ENCODE data around the gene PTPRJ.
"Not testable (repeated sequence)": the region's sequence is repeated elsewhere in the genome, so short reads cannot be mapped to it uniquely, and the experiment has no call there.

Gene PTPRJ

DNA sequence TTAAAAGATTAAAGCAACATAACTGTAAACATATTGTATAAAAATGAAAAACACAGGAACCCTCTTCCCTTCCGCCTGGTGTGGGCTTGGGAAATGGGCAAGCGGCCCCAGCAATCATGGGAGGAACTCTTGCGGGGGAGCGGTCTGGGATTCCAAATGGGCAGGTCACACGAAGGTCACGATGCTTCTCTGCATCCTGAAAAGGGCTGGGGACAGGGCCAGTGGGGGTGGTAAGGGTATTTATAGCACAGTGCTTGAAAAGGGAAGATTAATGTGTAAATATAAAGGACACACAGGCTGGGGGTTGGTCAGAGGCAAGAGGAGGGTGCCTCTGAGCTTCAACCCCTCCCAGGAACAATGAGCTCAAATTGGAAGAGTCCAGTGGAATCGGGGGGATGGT is 189.4 kb downstream of the PTPRJ start:
- DNase-seq: no peak

- no peak for DNase-seq
Measured at GRCh38 chr11:48170241-48171233, 190.2 kb downstream of the PTPRJ start.

DNA sequence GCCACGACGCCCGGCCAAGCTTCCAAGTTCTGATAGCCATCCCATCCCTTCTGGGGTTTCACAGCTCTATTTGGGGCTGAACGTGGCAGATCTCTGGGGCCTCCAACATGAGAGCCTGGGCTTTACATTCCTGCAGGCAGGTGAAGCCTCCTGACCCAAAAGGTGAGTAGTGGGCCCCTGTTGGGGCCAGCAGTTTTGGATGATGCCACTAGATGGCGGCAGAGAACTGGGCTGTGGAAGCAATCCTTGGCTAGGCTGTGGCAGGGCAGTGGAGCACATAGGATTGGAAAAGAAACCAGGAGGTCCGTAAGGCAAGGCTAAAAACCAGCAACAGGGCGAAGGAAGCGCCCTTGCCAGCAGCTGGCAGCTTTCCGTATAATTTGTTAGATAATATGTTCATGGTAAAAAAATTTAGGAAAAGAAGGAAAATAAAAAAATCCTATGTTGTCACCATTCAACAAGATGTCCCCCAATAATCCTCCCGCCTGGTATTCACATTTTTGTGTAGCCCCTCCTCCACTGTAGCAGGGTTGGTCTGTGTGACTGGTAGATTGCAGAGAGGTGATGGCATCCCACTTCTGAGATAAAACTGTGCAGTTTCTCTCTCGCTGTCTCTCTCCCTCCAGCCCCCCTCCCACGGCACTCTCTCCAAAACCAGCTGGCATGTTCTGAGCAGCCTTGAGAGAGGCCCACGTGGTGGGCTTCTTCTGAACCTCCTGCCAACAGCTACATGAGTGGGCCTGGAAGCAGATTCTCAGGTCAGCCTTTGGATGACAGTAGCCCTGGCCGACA is 192.7 kb downstream of the PTPRJ start:
- no peak for DNase-seq

GRCh38 chr11:48177661-48178060 is 197.3 kb downstream of the PTPRJ start:
- DNase-seq: no peak

GRCh38 chr11:48180627-48181026 is 200.3 kb downstream of the PTPRJ start:
- no peak for DNase-seq

DNA sequence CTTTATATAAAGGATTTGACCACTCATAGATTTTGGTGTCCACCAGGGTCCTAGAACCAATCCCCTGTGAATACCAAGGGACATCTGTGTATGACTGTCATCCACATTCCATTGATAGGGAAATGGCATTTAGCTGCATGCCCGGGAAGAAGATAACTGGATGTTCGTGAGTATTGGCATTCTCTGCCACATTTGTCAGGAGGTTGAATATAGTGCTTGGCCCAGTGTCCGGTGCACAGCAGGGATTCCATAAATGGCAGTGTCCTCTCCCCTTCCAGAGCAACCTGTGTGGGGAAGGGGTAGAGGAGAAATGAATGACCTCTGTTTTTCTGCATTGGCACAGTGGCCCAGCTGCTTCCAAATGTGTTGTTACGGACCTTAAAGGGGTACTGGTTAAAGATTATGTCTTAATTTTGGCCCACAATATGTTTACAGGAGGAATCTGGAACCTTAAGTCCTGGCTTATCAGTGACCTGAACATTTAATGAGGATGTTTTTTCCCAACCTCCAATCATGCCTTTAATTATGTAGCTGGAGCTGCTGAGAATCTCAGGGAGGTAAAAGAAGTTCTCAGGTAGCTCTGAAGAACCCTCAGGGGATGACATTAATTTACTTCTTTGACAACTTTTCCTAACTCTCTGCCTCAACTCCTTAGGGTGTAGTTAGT is 202.6 kb downstream of the PTPRJ start:
- DNase-seq: no peak

- no peak for DNase-seq
Measured at GRCh38 chr11:48184452-48184851, 204.1 kb downstream of the PTPRJ start.

DNA sequence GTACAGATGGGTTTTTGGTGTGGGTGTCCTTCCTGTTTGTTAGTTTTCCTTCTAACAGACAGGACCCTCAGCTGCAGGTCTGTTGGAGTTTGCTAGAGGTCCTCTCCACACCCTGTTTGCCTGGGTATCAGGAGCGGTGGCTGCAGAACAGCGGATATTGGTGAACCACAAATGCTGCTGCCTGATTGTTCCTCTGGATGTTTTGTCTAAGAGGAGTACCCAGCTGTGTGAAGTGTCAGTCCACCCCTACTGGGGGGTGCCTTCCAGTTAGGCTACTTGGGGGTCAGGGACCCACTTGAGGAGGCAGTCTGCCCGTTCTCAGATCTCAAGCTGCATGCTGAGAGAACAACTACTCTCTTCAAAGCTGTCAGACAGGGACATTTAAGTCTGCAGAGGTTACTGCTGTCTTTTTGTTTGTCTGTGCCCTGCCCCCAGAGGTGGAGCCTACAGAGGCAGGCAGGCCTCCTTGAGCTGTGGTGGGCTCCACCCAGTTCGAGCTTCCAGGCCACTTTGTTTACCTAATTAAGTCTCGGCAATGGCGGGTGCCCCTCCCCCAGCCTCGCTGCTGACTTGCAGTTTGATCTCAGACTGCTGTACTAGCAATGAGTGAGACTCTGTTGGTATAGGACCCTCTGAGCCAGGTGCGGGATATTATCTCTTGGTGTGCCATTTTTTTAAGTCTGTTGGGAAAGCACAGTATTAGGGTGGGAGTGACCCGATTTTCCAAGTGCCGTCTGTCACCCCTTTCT is 210.7 kb downstream of the PTPRJ start:
- not testable (repeated sequence) for DNase-seq

DNA sequence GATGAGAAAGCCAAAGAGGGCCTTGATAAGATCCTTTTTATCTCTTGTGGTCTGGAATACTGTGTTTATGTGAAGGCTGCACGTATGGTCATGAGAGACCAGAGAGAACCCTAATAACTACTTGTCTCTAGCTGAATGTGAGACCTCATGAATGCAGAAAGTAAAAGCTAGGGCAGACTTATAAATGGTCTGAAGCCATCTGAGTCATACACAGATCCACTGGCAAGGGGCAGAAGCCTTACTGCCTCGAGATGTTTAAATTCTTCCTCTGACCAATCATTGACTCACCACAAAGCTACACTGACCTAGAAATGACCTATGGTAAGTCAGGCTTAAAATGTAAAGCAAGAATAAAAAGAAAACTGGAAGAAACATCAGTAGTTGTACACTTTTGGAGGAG is 213.5 kb downstream of the PTPRJ start:
- no peak for DNase-seq

- DNase-seq: no peak
Measured at GRCh38 chr11:48207881-48208280, 227.5 kb downstream of the PTPRJ start.

GRCh38 chr11:48210052-48210451 is 229.7 kb downstream of the PTPRJ start:
- no peak for DNase-seq

- DNase-seq: no peak
Measured at GRCh38 chr11:48216510-48216909, 236.2 kb downstream of the PTPRJ start, which contains the start of gene OR4B1. OR4B1 (plus strand) TSS chr11:48216810; CDS start chr11:48216810, 0 bp downstream.

All from SIG-M5 (cell line).